Measurements from ENCODE around the gene FTO. TPM values are rescaled to one million over a fixed set of nuclear protein-coding genes. Genes with fewer than 3 reads are reported as not detected.
"Not testable (repeated sequence)": the region's sequence is repeated elsewhere in the genome, so short reads cannot be mapped to it uniquely, and the experiment has no call there.

FTO gene
- total RNA-seq, 1 donor = 45.2 TPM

- Histone ChIP-seq H3K9me3 (ENCODE audit: low read depth, low read length) (no peaks in the 10 kb centered on the region), H3K27me3 (ENCODE audit: insufficient read depth, low read length) (no peaks in the 10 kb centered on the region), H3K4me3 (ENCODE audit: low read length) (no peak overlapping the region), H3K4me1 (ENCODE audit: insufficient read depth, low read length) (no peaks in the 10 kb centered on the region)
Observed at GRCh38 chr16:53832896-53833544, 129.1 kb downstream of the FTO start.

GRCh38 chr16:53836142-53836541 lies 132.2 kb downstream of the FTO start:
- H3K27me3 ChIP-seq (ENCODE audit: insufficient read depth, low read length) = no peaks in the 10 kb centered on the region
- H3K4me1 ChIP-seq (ENCODE audit: insufficient read depth, low read length) = no peaks in the 10 kb centered on the region
- no peak overlapping the region for H3K4me3 ChIP-seq (ENCODE audit: low read length)
- H3K9me3 ChIP-seq (ENCODE audit: low read depth, low read length) = no peaks in the 10 kb centered on the region

- Histone ChIP-seq H3K9me3 (ENCODE audit: low read depth, low read length) (no peaks in the 10 kb centered on the region), H3K4me3 (ENCODE audit: low read length) (no peak overlapping the region), H3K27me3 (ENCODE audit: insufficient read depth, low read length) (no peaks in the 10 kb centered on the region), H3K4me1 (ENCODE audit: insufficient read depth, low read length) (no peaks in the 10 kb centered on the region)
Observed at GRCh38 chr16:53836680-53837079, 132.7 kb downstream of the FTO start.

- H3K4me1 ChIP-seq (ENCODE audit: insufficient read depth, low read length) = no peaks in the 10 kb centered on the region
- H3K27me3 ChIP-seq (ENCODE audit: insufficient read depth, low read length) = no peaks in the 10 kb centered on the region
- H3K9me3 ChIP-seq (ENCODE audit: low read depth, low read length) = no peaks in the 10 kb centered on the region
- H3K4me3 ChIP-seq (ENCODE audit: low read length) = no peak overlapping the region
Observed at GRCh38 chr16:53837426-53837825, 133.5 kb downstream of the FTO start.

- no peak overlapping the region for H3K4me3 ChIP-seq (ENCODE audit: low read length)
- no peaks in the 10 kb centered on the region for H3K4me1 ChIP-seq (ENCODE audit: insufficient read depth, low read length)
- no peaks in the 10 kb centered on the region for H3K9me3 ChIP-seq (ENCODE audit: low read depth, low read length)
Observed at GRCh38 chr16:53839150-53839549, 135.2 kb downstream of the FTO start.

GRCh38 chr16:53840456-53840855 lies 136.5 kb downstream of the FTO start:
- no peaks in the 10 kb centered on the region for H3K4me1 ChIP-seq (ENCODE audit: insufficient read depth, low read length)

More at GRCh38 chr16:53839150-53839549, 135.2 kb downstream of the FTO start:
- no peaks in the 10 kb centered on the region for H3K27me3 ChIP-seq (ENCODE audit: insufficient read depth, low read length)

GRCh38 chr16:53841884-53842283 lies 137.9 kb downstream of the FTO start:
- no peaks in the 10 kb centered on the region for H3K27me3 ChIP-seq (ENCODE audit: insufficient read depth, low read length)
- H3K4me3 ChIP-seq (ENCODE audit: low read length) = no peak overlapping the region
- no peaks in the 10 kb centered on the region for H3K9me3 ChIP-seq (ENCODE audit: low read depth, low read length)
- peaks cover 6% of the 10 kb centered on the region for H3K4me1 ChIP-seq (ENCODE audit: insufficient read depth, low read length)

More at GRCh38 chr16:53840456-53840855, 136.5 kb downstream of the FTO start:
- Histone ChIP-seq H3K9me3 (ENCODE audit: low read depth, low read length) (no peaks in the 10 kb centered on the region), H3K4me3 (ENCODE audit: low read length) (no peak overlapping the region), H3K27me3 (ENCODE audit: insufficient read depth, low read length) (no peaks in the 10 kb centered on the region)

- peaks cover 12% of the 10 kb centered on the region for H3K4me1 ChIP-seq (ENCODE audit: insufficient read depth, low read length)
- no peaks in the 10 kb centered on the region for H3K9me3 ChIP-seq (ENCODE audit: low read depth, low read length)
- no peak overlapping the region for H3K4me3 ChIP-seq (ENCODE audit: low read length)
- no peaks in the 10 kb centered on the region for H3K27me3 ChIP-seq (ENCODE audit: insufficient read depth, low read length)
Observed at GRCh38 chr16:53843084-53843483, 139.1 kb downstream of the FTO start.

- Histone ChIP-seq H3K27me3 (ENCODE audit: insufficient read depth, low read length) (no peaks in the 10 kb centered on the region), H3K4me1 (ENCODE audit: insufficient read depth, low read length) (peaks cover 17% of the 10 kb centered on the region), H3K4me3 (ENCODE audit: low read length) (no peak overlapping the region), H3K9me3 (ENCODE audit: low read depth, low read length) (no peaks in the 10 kb centered on the region)
Observed at GRCh38 chr16:53844804-53845203, 140.8 kb downstream of the FTO start.

- H3K4me3 ChIP-seq (ENCODE audit: low read length); H3K9me3 ChIP-seq (ENCODE audit: low read depth, low read length); H3K27me3 ChIP-seq (ENCODE audit: insufficient read depth, low read length): not testable (repeated sequence)
- H3K4me1 ChIP-seq (ENCODE audit: insufficient read depth, low read length) = peaks cover 17% of the 10 kb centered on the region
Observed at GRCh38 chr16:53846549-53846948, 142.6 kb downstream of the FTO start.

GRCh38 chr16:53846971-53847370 lies 143.0 kb downstream of the FTO start:
- Histone ChIP-seq H3K27me3 (ENCODE audit: insufficient read depth, low read length) (no peaks in the 10 kb centered on the region), H3K9me3 (ENCODE audit: low read depth, low read length) (no peaks in the 10 kb centered on the region), H3K4me3 (ENCODE audit: low read length) (no peak overlapping the region), H3K4me1 (ENCODE audit: insufficient read depth, low read length) (peaks cover 17% of the 10 kb centered on the region)

GRCh38 chr16:53848277-53848942 lies 144.5 kb downstream of the FTO start:
- Histone ChIP-seq H3K4me3 (ENCODE audit: low read length) (no peak overlapping the region), H3K27me3 (ENCODE audit: insufficient read depth, low read length) (no peaks in the 10 kb centered on the region), H3K4me1 (ENCODE audit: insufficient read depth, low read length) (peaks cover 17% of the 10 kb centered on the region), H3K9me3 (ENCODE audit: low read depth, low read length) (no peaks in the 10 kb centered on the region)

- no peaks in the 10 kb centered on the region for H3K27me3 ChIP-seq (ENCODE audit: insufficient read depth, low read length)
- H3K9me3 ChIP-seq (ENCODE audit: low read depth, low read length) = no peaks in the 10 kb centered on the region
- H3K4me3 ChIP-seq (ENCODE audit: low read length) = no peak overlapping the region
- H3K4me1 ChIP-seq (ENCODE audit: insufficient read depth, low read length) = peaks cover 17% of the 10 kb centered on the region
Observed at GRCh38 chr16:53848950-53849349, 145.0 kb downstream of the FTO start.

- H3K27me3 ChIP-seq (ENCODE audit: insufficient read depth, low read length) = no peaks in the 10 kb centered on the region
- H3K4me3 ChIP-seq (ENCODE audit: low read length) = no peak overlapping the region
- H3K4me1 ChIP-seq (ENCODE audit: insufficient read depth, low read length) = peaks cover 17% of the 10 kb centered on the region
- H3K9me3 ChIP-seq (ENCODE audit: low read depth, low read length) = no peaks in the 10 kb centered on the region
Observed at GRCh38 chr16:53849585-53849984, 145.6 kb downstream of the FTO start.

- Histone ChIP-seq H3K9me3 (ENCODE audit: low read depth, low read length) (no peaks in the 10 kb centered on the region), H3K27me3 (ENCODE audit: insufficient read depth, low read length) (no peaks in the 10 kb centered on the region), H3K4me3 (ENCODE audit: low read length) (no peak overlapping the region), H3K4me1 (ENCODE audit: insufficient read depth, low read length) (peaks cover 17% of the 10 kb centered on the region)
Observed at GRCh38 chr16:53849994-53850393, 146.0 kb downstream of the FTO start.

GRCh38 chr16:53852678-53853077 lies 148.7 kb downstream of the FTO start:
- peaks cover 5% of the 10 kb centered on the region for H3K4me1 ChIP-seq (ENCODE audit: insufficient read depth, low read length)
- no peaks in the 10 kb centered on the region for H3K9me3 ChIP-seq (ENCODE audit: low read depth, low read length)
- no peak overlapping the region for H3K4me3 ChIP-seq (ENCODE audit: low read length)
- H3K27me3 ChIP-seq (ENCODE audit: insufficient read depth, low read length) = no peaks in the 10 kb centered on the region
